ENCODE measurements around the gene TBC1D24. TPM values are rescaled to one million over a fixed set of nuclear protein-coding genes. Genes with fewer than 3 reads are reported as not detected.
"Not testable (repeated sequence)": the region's sequence is repeated elsewhere in the genome, so short reads cannot be mapped to it uniquely, and the experiment has no call there.

The TBC1D24 gene
- total and polyA plus RNA-seq, 2 donors (not counting 1 experiment from before 2014, with no cell fraction given): 7.1 to 9.4 TPM

- DNase-seq (no peak), ATAC-seq (ENCODE audit: low read depth) (no peak)
- H2AFZ ChIP-seq (ENCODE audit: insufficient read depth, low read depth, low read length, poor library complexity, severe bottlenecking): no peak overlapping the region
- H3K9me3 Mint-ChIP-seq (ENCODE audit: insufficient read depth): no peaks in the 10 kb centered on the region
- no peak overlapping the region for H3K4me3 Mint-ChIP-seq
- no peak overlapping the region for H3K4me3 ChIP-seq (ENCODE audit: control extremely low read depth in 1 of 5, extremely low read depth in 1 of 5, insufficient read depth in 1 of 5, low read depth in 2 of 5, low read length in 4 of 5)
- no peaks in the 10 kb centered on the region for H3K9me3 ChIP-seq (ENCODE audit: control extremely low read depth in 1 of 3, control insufficient read depth in 2 of 3, insufficient read depth in 1 of 3, low read length in 2 of 3)
- peaks cover 66% of the 10 kb centered on the region for H3K79me2 ChIP-seq (ENCODE audit: control insufficient read depth, insufficient read depth, low read length)
- H3K9ac ChIP-seq (ENCODE audit: low read length): no peak overlapping the region
- peaks cover 16% of the 10 kb centered on the region for H3K4me1 Mint-ChIP-seq
- peaks cover 0 to 12% (median 9%) of the 10 kb centered on the region in 4 experiments for H3K27me3 ChIP-seq (replicated peaks in 1 of 4; ENCODE audit: control extremely low read depth in 1 of 4, control insufficient read depth in 3 of 4, insufficient read depth in 4 of 4, low read length in 3 of 4)
- H3K27ac ChIP-seq (ENCODE audit: low read length in 2 of 2): no peak overlapping the region
- POLR2A ChIA-PET: interaction anchor here (0.6 kb wide), 1 partner anchor 30 kb away, joined by 4 read pairs; no protein-coding TSS in a partner anchor
- TF ChIP-seq CTCF (IDR thresholded peaks at IDR 0.05): no peak
- TF ChIP-seq EZH2 (IDR thresholded peaks at IDR 0.05; ENCODE audit: borderline replicate concordance, insufficient read depth, low read depth, low read length, poor library complexity, severe bottlenecking): no peak
- intact Hi-C loops (cut with micrococcal nuclease): no loop called here
- no peak overlapping the region for H3K27ac Mint-ChIP-seq
- H3K4me1 ChIP-seq (ENCODE audit: control insufficient read depth in 2 of 2, insufficient read depth in 2 of 2, low read length in 2 of 2): peaks cover 20 to 22% of the 10 kb centered on the region in 2 donors
- 100% methylated on average over 3 of the region's 3 CpGs for WGBS (ENCODE audit: insufficient coverage)
- peaks cover 7% of the 10 kb centered on the region for H3K27me3 Mint-ChIP-seq
- CTCF ChIA-PET: interaction anchor here (1.2 to 3.3 kb wide), 3 partner anchors 9 to 56 kb away, joined by 3 to 13 read pairs (median 7); no protein-coding TSS in a partner anchor
- H3K4me2 ChIP-seq (replicated peaks; ENCODE audit: low read depth, low read length, poor library complexity, severe bottlenecking): no peak overlapping the region
- peaks cover 25% of the 10 kb centered on the region for H4K20me1 ChIP-seq (ENCODE audit: control insufficient read depth, insufficient read depth, low read length, poor library complexity, severe bottlenecking)
- H3K36me3 ChIP-seq (replicated peaks in 1 of 2; ENCODE audit: control extremely low read depth in 1 of 2, control insufficient read depth in 1 of 2, extremely low read depth in 1 of 2, insufficient read depth in 2 of 2, low read length in 1 of 2): no peaks in the 10 kb centered on the region
Measured at GRCh38 chr16:2477327-2477726, 2.4 kb downstream of the TBC1D24 start.

GRCh38 chr16:2478279-2478678 lies 3.4 kb downstream of the TBC1D24 start:
- Histone ChIP-seq H3K27ac (ENCODE audit: low read length in 2 of 2) (no peak overlapping the region), H3K27me3 (replicated peaks in 1 of 4; ENCODE audit: control extremely low read depth in 1 of 4, control insufficient read depth in 3 of 4, insufficient read depth in 4 of 4, low read length in 3 of 4) (peaks cover 0 to 2% (median under 1%) of the 10 kb centered on the region in 4 experiments), H3K36me3 (replicated peaks in 1 of 2; ENCODE audit: control extremely low read depth in 1 of 2, control insufficient read depth in 1 of 2, extremely low read depth in 1 of 2, insufficient read depth in 2 of 2, low read length in 1 of 2) (no peaks in the 10 kb centered on the region), H3K4me3 (ENCODE audit: control extremely low read depth in 1 of 5, extremely low read depth in 1 of 5, insufficient read depth in 1 of 5, low read depth in 2 of 5, low read length in 4 of 5) (no peak overlapping the region), H3K4me2 (replicated peaks; ENCODE audit: low read depth, low read length, poor library complexity, severe bottlenecking) (no peak overlapping the region), H3K9ac (ENCODE audit: low read length) (no peak overlapping the region), H4K20me1 (ENCODE audit: control insufficient read depth, insufficient read depth, low read length, poor library complexity, severe bottlenecking) (peaks cover 17% of the 10 kb centered on the region), H2AFZ (ENCODE audit: insufficient read depth, low read depth, low read length, poor library complexity, severe bottlenecking) (no peak overlapping the region), H3K79me2 (ENCODE audit: control insufficient read depth, insufficient read depth, low read length) (peaks cover 72% of the 10 kb centered on the region), H3K9me3 (ENCODE audit: control extremely low read depth in 1 of 3, control insufficient read depth in 2 of 3, insufficient read depth in 1 of 3, low read length in 2 of 3) (no peaks in the 10 kb centered on the region), H3K4me1 (ENCODE audit: control insufficient read depth in 2 of 2, insufficient read depth in 2 of 2, low read length in 2 of 2) (peaks cover 10 to 15% of the 10 kb centered on the region in 2 donors)
- POLR2A ChIA-PET: no interaction called here
- H3K4me3 Mint-ChIP-seq: no peak overlapping the region
- 93% methylated on average over 6 of the region's 8 CpGs for WGBS (ENCODE audit: insufficient coverage)
- DNase-seq (no peak), ATAC-seq (ENCODE audit: low read depth) (no peak)
- no peaks in the 10 kb centered on the region for H3K9me3 Mint-ChIP-seq (ENCODE audit: insufficient read depth)
- intact Hi-C loops (cut with micrococcal nuclease): no loop called here
- H3K4me1 Mint-ChIP-seq: peaks cover 10% of the 10 kb centered on the region
- no peak overlapping the region for H3K27ac Mint-ChIP-seq
- CTCF ChIA-PET: interaction anchor here (1.2 to 3.3 kb wide), 3 partner anchors 8 to 57 kb away, joined by 3 to 13 read pairs (median 7); no protein-coding TSS in a partner anchor
- H3K27me3 Mint-ChIP-seq: peaks cover 2% of the 10 kb centered on the region
- no peak for TF ChIP-seq CTCF (IDR thresholded peaks at IDR 0.05)
- TF ChIP-seq EZH2 (IDR thresholded peaks at IDR 0.05; ENCODE audit: borderline replicate concordance, insufficient read depth, low read depth, low read length, poor library complexity, severe bottlenecking): no peak

GRCh38 chr16:2479996-2480395 lies 5.1 kb downstream of the TBC1D24 start:
- H2AFZ ChIP-seq (ENCODE audit: insufficient read depth, low read depth, low read length, poor library complexity, severe bottlenecking); H3K27ac Mint-ChIP-seq; DNase-seq; H3K4me1 Mint-ChIP-seq; H3K4me1 ChIP-seq (ENCODE audit: control insufficient read depth in 2 of 2, insufficient read depth in 2 of 2, low read length in 2 of 2); H3K27ac ChIP-seq (ENCODE audit: low read length in 2 of 2); H3K4me3 ChIP-seq (ENCODE audit: control extremely low read depth in 1 of 5, extremely low read depth in 1 of 5, insufficient read depth in 1 of 5, low read depth in 2 of 5, low read length in 4 of 5); CTCF ChIA-PET; POLR2A ChIA-PET; H3K27me3 ChIP-seq (replicated peaks in 1 of 4; ENCODE audit: control extremely low read depth in 1 of 4, control insufficient read depth in 3 of 4, insufficient read depth in 4 of 4, low read length in 3 of 4); H3K4me2 ChIP-seq (replicated peaks; ENCODE audit: low read depth, low read length, poor library complexity, severe bottlenecking); H3K4me3 Mint-ChIP-seq; ATAC-seq (ENCODE audit: low read depth); H3K36me3 ChIP-seq (replicated peaks in 1 of 2; ENCODE audit: control extremely low read depth in 1 of 2, control insufficient read depth in 1 of 2, extremely low read depth in 1 of 2, insufficient read depth in 2 of 2, low read length in 1 of 2); H3K9ac ChIP-seq (ENCODE audit: low read length); intact Hi-C loops (cut with micrococcal nuclease); H3K9me3 Mint-ChIP-seq (ENCODE audit: insufficient read depth); H3K27me3 Mint-ChIP-seq; H3K9me3 ChIP-seq (ENCODE audit: control extremely low read depth in 1 of 3, control insufficient read depth in 2 of 3, insufficient read depth in 1 of 3, low read length in 2 of 3): not testable (repeated sequence)
- WGBS (ENCODE audit: insufficient coverage): 94% methylated on average over 9 of the region's 10 CpGs
- peaks cover 17% of the 10 kb centered on the region for H4K20me1 ChIP-seq (ENCODE audit: control insufficient read depth, insufficient read depth, low read length, poor library complexity, severe bottlenecking)
- peaks cover 76% of the 10 kb centered on the region for H3K79me2 ChIP-seq (ENCODE audit: control insufficient read depth, insufficient read depth, low read length)

Data from B cell (primary cell).